H9 (cell line): ENCODE data around the gene MGA. TPM values are rescaled to one million over a fixed set of nuclear protein-coding genes. Genes with fewer than 3 reads are reported as not detected.

Experiments used
- DNase-seq: peaks from one replicate; pipeline ENCODE4 v3.0.0-alpha.2; 2017
- H2AFZ ChIP-seq: one replicate; pipeline ENCODE4 v1.6.1; 2013; ENCODE audit warnings: mild to moderate bottlenecking, low read length, control low read depth, moderate library complexity
- H2AK5ac ChIP-seq: 2 replicates; pipeline ENCODE4 v1.6.1; 2013; ENCODE audit warnings: low read length, control low read depth, mixed read lengths; ENCODE audit not compliant: insufficient read length
- H2BK120ac ChIP-seq: one replicate; pipeline ENCODE4 v1.6.1; 2013; ENCODE audit warnings: low read depth, mild to moderate bottlenecking, low read length, control low read depth, inconsistent platforms; ENCODE audit not compliant: poor library complexity, severe bottlenecking
- H2BK12ac ChIP-seq: 2 replicates; pipeline ENCODE4 v1.6.1; 2013; ENCODE audit warnings: low read length, control low read depth, mixed read lengths, low read depth; ENCODE audit not compliant: insufficient read length
- H2BK15ac ChIP-seq: 2 replicates; pipeline ENCODE4 v1.6.1; 2013; ENCODE audit warnings: low read depth, low read length, control low read depth
- H2BK20ac ChIP-seq: one replicate; pipeline ENCODE4 v1.6.1; 2013; ENCODE audit warnings: low read depth, mild to moderate bottlenecking, low read length, control low read depth, inconsistent platforms; ENCODE audit not compliant: poor library complexity, severe bottlenecking
- H2BK5ac ChIP-seq: 2 replicates; pipeline ENCODE4 v1.6.1; 2013; ENCODE audit warnings: low read length, control low read depth, mixed read lengths; ENCODE audit not compliant: insufficient read length
- H3K14ac ChIP-seq: 2 replicates; pipeline ENCODE4 v1.6.1; 2013; ENCODE audit warnings: low read length, control low read depth; ENCODE audit not compliant: insufficient read depth
- H3K18ac ChIP-seq: 2 replicates; pipeline ENCODE4 v1.6.1; 2013; ENCODE audit warnings: low read depth, mild to moderate bottlenecking, mixed read lengths, low read length, control low read depth; ENCODE audit not compliant: insufficient read length
- H3K23ac ChIP-seq: 2 replicates; pipeline ENCODE4 v1.6.1; 2013; ENCODE audit warnings: low read length, control low read depth, mixed read lengths, low read depth; ENCODE audit not compliant: insufficient read length
- H3K23me2 ChIP-seq: 2 replicates; pipeline ENCODE4 v1.6.1; 2013; ENCODE audit warnings: low read depth, mild to moderate bottlenecking, mixed read lengths, low read length, control low read depth; ENCODE audit not compliant: insufficient read length, poor library complexity, severe bottlenecking
- H3K27ac ChIP-seq: 2 replicates; pipeline ENCODE4 v1.5.1; 2013; ENCODE audit warnings: low read length, control low read depth, mixed read lengths, low read depth; ENCODE audit not compliant: insufficient read length
- H3K27me3 ChIP-seq: 2 replicates; pipeline ENCODE4 v1.6.1; 2013; ENCODE audit warnings: low read length, control low read depth, inconsistent platforms; ENCODE audit not compliant: insufficient read depth
- H3K4ac ChIP-seq: 2 replicates; pipeline ENCODE4 v1.6.1; 2013; ENCODE audit warnings: low read depth, mild to moderate bottlenecking, control low read depth, inconsistent platforms, low read length, moderate library complexity
- H3K4me1 ChIP-seq: 2 replicates; pipeline ENCODE4 v1.6.1; 2013; ENCODE audit warnings: low read length, control low read depth, inconsistent platforms; ENCODE audit not compliant: insufficient read depth
- H3K4me2 ChIP-seq: 2 replicates; pipeline ENCODE4 v1.6.1; 2013; ENCODE audit warnings: low read length, control low read depth, mixed read lengths; ENCODE audit not compliant: insufficient read length, insufficient read depth
- H3K56ac ChIP-seq: 2 replicates; pipeline ENCODE4 v1.6.1; 2013; ENCODE audit warnings: low read depth, mild to moderate bottlenecking, mixed read lengths, low read length, control low read depth; ENCODE audit not compliant: insufficient read length
- H3K79me1 ChIP-seq: 2 replicates; pipeline ENCODE4 v1.6.1; 2013; ENCODE audit warnings: low read depth, mild to moderate bottlenecking, moderate library complexity, low read length, control low read depth, inconsistent platforms; ENCODE audit not compliant: insufficient read depth, poor library complexity, severe bottlenecking
- H3K79me2 ChIP-seq: 2 replicates; pipeline ENCODE4 v1.6.1; 2013; ENCODE audit warnings: low read length, control low read depth, inconsistent platforms; ENCODE audit not compliant: insufficient read depth
- H3K9ac ChIP-seq: 2 replicates; pipeline ENCODE4 v1.6.1; 2013; ENCODE audit warnings: low read length, control low read depth, mixed read lengths; ENCODE audit not compliant: insufficient read length; ENCODE audit errors: extremely low read depth
- H3K9me3 ChIP-seq: one replicate; pipeline ENCODE4 v1.6.1; 2013; ENCODE audit warnings: low read depth, low read length, inconsistent platforms; ENCODE audit not compliant: control insufficient read depth
- H3T11ph ChIP-seq: one replicate; pipeline ENCODE4 v1.6.1; 2013; ENCODE audit warnings: mild to moderate bottlenecking, low read length, control low read depth, inconsistent platforms
- H4K20me1 ChIP-seq: one replicate; pipeline ENCODE4 v1.6.1; 2013; ENCODE audit not compliant: control insufficient read depth, insufficient read length, insufficient read depth
- H4K5ac ChIP-seq: 2 replicates; pipeline ENCODE4 v1.6.1; 2013; ENCODE audit warnings: low read depth, mild to moderate bottlenecking, mixed read lengths, low read length, control low read depth; ENCODE audit not compliant: insufficient read length
- H4K8ac ChIP-seq: replicated peaks from 2 replicates; pipeline ENCODE4 v1.6.1; 2013; ENCODE audit warnings: low read length, control low read depth, mixed read lengths, low read depth; ENCODE audit not compliant: insufficient read length
- H4K91ac ChIP-seq: 2 replicates; pipeline ENCODE4 v1.6.1; 2013; ENCODE audit warnings: low read depth, mild to moderate bottlenecking, moderate library complexity, mixed read lengths, low read length, control low read depth; ENCODE audit not compliant: insufficient read length
- H3K27ac Mint-ChIP-seq, 3 experiments: 2 replicates in 2 of 3; 3 replicates in 1 of 3; pipeline ENCODE4 v1.8.0; 2020 to 2021; ENCODE audit warnings: mixed read lengths in 3 of 3, mild to moderate bottlenecking in 1 of 3, moderate library complexity in 1 of 3
- H3K27me3 Mint-ChIP-seq: 2 replicates; pipeline ENCODE4 v1.8.0; 2021; ENCODE audit warnings: low read depth, mild to moderate bottlenecking, moderate library complexity, mixed read lengths
- H3K36me3 Mint-ChIP-seq, 3 experiments: 2 replicates in 2 of 3; 3 replicates in 1 of 3; pipeline ENCODE4 v1.8.0; 2020 to 2021; ENCODE audit warnings: low read depth in 3 of 3, mixed read lengths in 3 of 3; ENCODE audit not compliant: insufficient read depth in 1 of 3
- H3K4me1 Mint-ChIP-seq, 2 experiments: 2 replicates each; pipeline ENCODE4 v1.8.0; 2020; ENCODE audit warnings: mixed read lengths in 2 of 2
- H3K4me3 Mint-ChIP-seq, 2 experiments: 2 replicates in 1 of 2; 3 replicates in 1 of 2; pipeline ENCODE4 v1.8.0; 2020 to 2021; ENCODE audit warnings: mild to moderate bottlenecking in 2 of 2, mixed read lengths in 2 of 2, moderate library complexity in 1 of 2
- H3K9me3 Mint-ChIP-seq, 2 experiments: 2 replicates in 1 of 2; 3 replicates in 1 of 2; pipeline ENCODE4 v1.8.0; 2020; ENCODE audit warnings: mild to moderate bottlenecking in 2 of 2, mixed read lengths in 2 of 2, moderate library complexity in 1 of 2
- WGBS: extraction: QIAGEN DNeasy Blood & Tissue Kit; methylation state at CpG from one replicate; pipeline ENCODE4 v1.1.7; 2013; ENCODE audit warnings: missing lambda C conversion rate, low lambda C conversion rate, mixed read lengths; ENCODE audit not compliant: insufficient read length; ENCODE audit errors: extremely low coverage; 5-methylcytosine and 5-hydroxymethylcytosine counted together
- total RNA-seq: library from RNA; stranded (reverse); gene quantifications from 2 replicates; pipeline ENCODE4 v1.2.1, GENCODE V29; 2021
- TF ChIP-seq, protein P1 (sequence below): fragments of 200-600 bp; sonication (generic); conservative IDR thresholded peaks from 3 replicates; pipeline ENCODE4 v1.8.0; 2021; ENCODE audit warnings: antibody characterized with exemption, mild to moderate bottlenecking

Gene MGA
- total RNA-seq, 1 experiment from 2014 or later = 62.7 TPM

DNA sequence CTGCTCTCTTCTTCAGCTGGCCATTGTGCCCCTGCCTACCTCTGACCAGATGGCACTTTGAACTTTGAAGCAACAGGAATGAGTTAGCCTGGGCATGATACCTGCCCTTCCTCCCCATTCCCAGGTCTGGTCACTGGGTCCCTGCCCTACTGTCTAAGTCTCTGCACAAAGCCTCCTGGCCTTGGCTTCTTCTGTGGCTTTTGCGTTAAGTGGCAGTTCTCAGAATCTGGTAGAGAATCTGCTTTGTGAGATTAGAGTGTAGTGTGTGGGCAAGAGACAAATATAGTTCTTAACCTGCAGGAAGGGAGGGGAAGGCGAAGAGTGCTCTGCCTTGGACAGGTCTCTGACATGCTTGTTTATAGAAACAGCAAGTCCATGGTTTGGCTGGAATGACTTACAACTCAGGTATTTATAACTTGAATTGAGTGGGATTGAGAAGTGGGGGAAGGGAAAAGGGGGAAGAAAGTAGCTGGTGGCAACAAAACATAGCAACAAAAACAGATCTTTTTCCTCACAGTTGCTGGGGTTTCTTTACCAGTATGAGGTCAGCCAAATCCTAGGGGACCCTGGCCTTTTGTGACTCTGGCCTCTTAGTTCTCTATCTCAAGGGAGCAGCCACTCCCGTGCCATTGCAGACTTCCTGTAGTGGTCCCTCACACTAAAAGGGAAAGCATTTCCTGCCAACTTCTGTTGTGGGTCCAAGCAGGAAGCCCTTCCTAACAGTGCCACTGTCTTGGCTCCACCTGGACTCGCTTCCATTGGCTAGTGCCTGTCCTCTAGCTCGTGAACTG is 130.7 kb downstream of the MGA start:
- no peak for DNase-seq
- Histone ChIP-seq H4K20me1 (no peaks in the 10 kb centered on the region), H2AK5ac (no peak overlapping the region), H3K4me2 (no peak overlapping the region), H2BK15ac (no peak overlapping the region), H4K5ac (peak overlapping the region; percentile 36), H2BK20ac (no peak overlapping the region), H3K4ac (no peak overlapping the region), H3K18ac (no peak overlapping the region), H2BK5ac (no peak overlapping the region), H3K27ac (no peak overlapping the region), H4K8ac (no peak overlapping the region), H3K14ac (peak overlapping the region; percentile 85; the same call in 1 of the 2 replicates), H3K23me2 (no peaks in the 10 kb centered on the region), H2BK12ac (no peak overlapping the region), H4K91ac (no peak overlapping the region), H3K79me1 (no peaks in the 10 kb centered on the region), H3K27me3 (no peaks in the 10 kb centered on the region), H3K4me1 (peaks cover 22% of the 10 kb centered on the region), H2BK120ac (no peak overlapping the region), H3K9ac (no peak overlapping the region), H3K56ac (no peak overlapping the region), H3K79me2 (no peaks in the 10 kb centered on the region; the same call in 1 of the 2 replicates), H3K9me3 (no peaks in the 10 kb centered on the region), H2AFZ (no peak overlapping the region), H3K23ac (no peak overlapping the region), H3T11ph (no peak overlapping the region)
- no CpG with 5 or more reads among the region's 5 CpGs for WGBS
- TF ChIP-seq, protein P1, sequence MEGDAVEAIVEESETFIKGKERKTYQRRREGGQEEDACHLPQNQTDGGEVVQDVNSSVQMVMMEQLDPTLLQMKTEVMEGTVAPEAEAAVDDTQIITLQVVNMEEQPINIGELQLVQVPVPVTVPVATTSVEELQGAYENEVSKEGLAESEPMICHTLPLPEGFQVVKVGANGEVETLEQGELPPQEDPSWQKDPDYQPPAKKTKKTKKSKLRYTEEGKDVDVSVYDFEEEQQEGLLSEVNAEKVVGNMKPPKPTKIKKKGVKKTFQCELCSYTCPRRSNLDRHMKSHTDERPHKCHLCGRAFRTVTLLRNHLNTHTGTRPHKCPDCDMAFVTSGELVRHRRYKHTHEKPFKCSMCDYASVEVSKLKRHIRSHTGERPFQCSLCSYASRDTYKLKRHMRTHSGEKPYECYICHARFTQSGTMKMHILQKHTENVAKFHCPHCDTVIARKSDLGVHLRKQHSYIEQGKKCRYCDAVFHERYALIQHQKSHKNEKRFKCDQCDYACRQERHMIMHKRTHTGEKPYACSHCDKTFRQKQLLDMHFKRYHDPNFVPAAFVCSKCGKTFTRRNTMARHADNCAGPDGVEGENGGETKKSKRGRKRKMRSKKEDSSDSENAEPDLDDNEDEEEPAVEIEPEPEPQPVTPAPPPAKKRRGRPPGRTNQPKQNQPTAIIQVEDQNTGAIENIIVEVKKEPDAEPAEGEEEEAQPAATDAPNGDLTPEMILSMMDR = no peak
- H3K4me1 Mint-ChIP-seq = peaks cover 28 to 31% of the 10 kb centered on the region in 2 experiments
- H3K36me3 Mint-ChIP-seq = no peaks in the 10 kb centered on the region
- no peaks in the 10 kb centered on the region for H3K27me3 Mint-ChIP-seq
- 0 out of 5 replicates have a peak overlapping the region, but pooled peaks of 1 of the 2 experiments have one; percentile 8 for H3K4me3 Mint-ChIP-seq
- no peaks in the 10 kb centered on the region for H3K9me3 Mint-ChIP-seq
- H3K27ac Mint-ChIP-seq = peak overlapping the region in 2 of 3 experiments; percentile 3 to 25; a peak in 2 of 7 replicates
